ENCODE results near the gene KRTAP21-1. TPM values are rescaled to one million over a fixed set of nuclear protein-coding genes. Genes with fewer than 3 reads are reported as not detected.

Gene KRTAP21-1
- total RNA-seq, 1 donor from 2014 or later: not detected

- intact Hi-C loops (cut with micrococcal nuclease): no loop called here
Observed at GRCh38 chr21:30714456-30714855, 40.8 kb downstream of the KRTAP21-1 start.

GRCh38 chr21:30713766-30714165 lies 41.5 kb downstream of the KRTAP21-1 start:
- ChIA-PET CTCF (no interaction called here), POLR2A (no interaction called here)
- Mint-ChIP-seq H3K9me3 (peaks cover 2% of the 10 kb centered on the region), H3K27me3 (no peaks in the 10 kb centered on the region), H3K4me1 (no peaks in the 10 kb centered on the region), H3K4me3 (no peak overlapping the region), H3K36me3 (ENCODE audit: low read depth) (no peaks in the 10 kb centered on the region), H3K27ac (no peak overlapping the region)
- DNase-seq (no peak), ATAC-seq (ENCODE audit: low read depth) (no peak)
- intact Hi-C loops (cut with micrococcal nuclease): no loop called here
- TF ChIP-seq CTCF (IDR thresholded peaks at IDR 0.05): no peak

More at GRCh38 chr21:30714456-30714855, 40.8 kb downstream of the KRTAP21-1 start:
- ChIA-PET CTCF (no interaction called here), POLR2A (no interaction called here)
- Mint-ChIP-seq H3K27me3 (no peaks in the 10 kb centered on the region), H3K4me1 (no peaks in the 10 kb centered on the region), H3K4me3 (no peak overlapping the region), H3K27ac (no peak overlapping the region), H3K36me3 (ENCODE audit: low read depth) (no peaks in the 10 kb centered on the region), H3K9me3 (peaks cover 2% of the 10 kb centered on the region)
- ATAC-seq (ENCODE audit: low read depth) (no peak), DNase-seq (no peak)
- TF ChIP-seq CTCF (IDR thresholded peaks at IDR 0.05): no peak

GRCh38 chr21:30710499-30710898 lies 44.7 kb downstream of the KRTAP21-1 start:
- POLR2A ChIA-PET: no interaction called here
- no peak for ATAC-seq (ENCODE audit: low read depth)
- Mint-ChIP-seq H3K36me3 (ENCODE audit: low read depth) (no peaks in the 10 kb centered on the region), H3K27ac (no peak overlapping the region), H3K4me3 (no peak overlapping the region), H3K9me3 (peaks cover 2% of the 10 kb centered on the region), H3K4me1 (no peaks in the 10 kb centered on the region), H3K27me3 (no peaks in the 10 kb centered on the region)
- TF ChIP-seq CTCF (IDR thresholded peaks at IDR 0.05): no peak
- DNase-seq: no peak
- CTCF ChIA-PET: no interaction called here
- intact Hi-C loops (cut with micrococcal nuclease): no loop called here

GRCh38 chr21:30707409-30707808 lies 47.8 kb downstream of the KRTAP21-1 start:
- intact Hi-C loops (cut with micrococcal nuclease): no loop called here
- CTCF ChIA-PET: no interaction called here

More at GRCh38 chr21:30707409-30707808, 47.8 kb downstream of the KRTAP21-1 start:
- TF ChIP-seq CTCF (IDR thresholded peaks at IDR 0.05): no peak
- DNase-seq: no peak
- no peak overlapping the region for H3K4me3 Mint-ChIP-seq
- no peak overlapping the region for H3K27ac Mint-ChIP-seq
- no peaks in the 10 kb centered on the region for H3K27me3 Mint-ChIP-seq
- no peak for ATAC-seq (ENCODE audit: low read depth)
- H3K4me1 Mint-ChIP-seq: no peaks in the 10 kb centered on the region
- no peaks in the 10 kb centered on the region for H3K9me3 Mint-ChIP-seq
- POLR2A ChIA-PET: no interaction called here
- H3K36me3 Mint-ChIP-seq (ENCODE audit: low read depth): no peaks in the 10 kb centered on the region

Other genes starting within 250 kb of the KRTAP21-1 start
- gene KRTAP19-6, start 213.6 kb downstream of the KRTAP21-1 start, total RNA-seq: not detected in 2 replicates
- gene KRTAP19-7, start 194.1 kb downstream of the KRTAP21-1 start, total RNA-seq: not detected in 2 replicates
- not detected in 2 replicates for gene KRTAP22-2, start 165.0 kb downstream of the KRTAP21-1 start, total RNA-seq
- gene KRTAP6-3, start 163.0 kb downstream of the KRTAP21-1 start, total RNA-seq: not detected in 2 replicates
- not detected in 2 replicates for gene KRTAP6-2, start 156.5 kb downstream of the KRTAP21-1 start, total RNA-seq
- not detected in 2 replicates for gene KRTAP22-1, start 154.3 kb downstream of the KRTAP21-1 start, total RNA-seq
- gene KRTAP6-1, start 141.5 kb downstream of the KRTAP21-1 start, total RNA-seq: not detected in 2 replicates
- not detected in 2 replicates for gene KRTAP20-1, start 139.0 kb downstream of the KRTAP21-1 start, total RNA-seq
- gene KRTAP20-4, start 134.8 kb downstream of the KRTAP21-1 start, total RNA-seq: not detected in 2 replicates
- not detected in 2 replicates for gene KRTAP20-2, start 120.2 kb downstream of the KRTAP21-1 start, total RNA-seq
- gene KRTAP20-3, start 112.6 kb downstream of the KRTAP21-1 start, total RNA-seq: not detected in 2 replicates
- not detected in 2 replicates for gene KRTAP21-3, start 36.7 kb downstream of the KRTAP21-1 start, total RNA-seq
- gene KRTAP21-2, start 8.2 kb downstream of the KRTAP21-1 start, total RNA-seq: not detected in 2 replicates
- not detected in 2 replicates for gene KRTAP8-1, start 57.8 kb upstream of the KRTAP21-1 start, total RNA-seq
- gene KRTAP7-1, start 74.3 kb upstream of the KRTAP21-1 start, total RNA-seq: not detected in 2 replicates
- not detected in 2 replicates for gene KRTAP11-1, start 126.2 kb upstream of the KRTAP21-1 start, total RNA-seq